ENCODE data around the gene GINS2.

GINS2 gene

GRCh38 chr16:85637808-85638647 is 50.7 kb downstream of the GINS2 start:
- no peak for DNase-seq

GRCh38 chr16:85637061-85637807 is 51.5 kb downstream of the GINS2 start:
- no peak for DNase-seq

- no peak for DNase-seq
Observed at GRCh38 chr16:85636234-85636812, 52.4 kb downstream of the GINS2 start.

- no peak for DNase-seq
Observed at GRCh38 chr16:85635545-85636140, 53.1 kb downstream of the GINS2 start.

- no peak for DNase-seq
Observed at GRCh38 chr16:85634747-85635544, 53.8 kb downstream of the GINS2 start.

- DNase-seq, result no peak
Observed at GRCh38 chr16:85633888-85634287, 54.9 kb downstream of the GINS2 start.

- DNase-seq, result no peak
Observed at GRCh38 chr16:85633438-85633743, 55.4 kb downstream of the GINS2 start.

- DNase-seq, result no peak
Observed at GRCh38 chr16:85632709-85633437, 55.9 kb downstream of the GINS2 start.

GRCh38 chr16:85631802-85632393 is 56.9 kb downstream of the GINS2 start:
- DNase-seq, result no peak

GRCh38 chr16:85631230-85631629 is 57.5 kb downstream of the GINS2 start:
- DNase-seq, result no peak

- no peak for DNase-seq
Observed at GRCh38 chr16:85629853-85630252, 58.9 kb downstream of the GINS2 start.

GRCh38 chr16:85629326-85629725 is 59.4 kb downstream of the GINS2 start:
- no peak for DNase-seq

GRCh38 chr16:85628645-85629044 is 60.1 kb downstream of the GINS2 start:
- no peak for DNase-seq

GRCh38 chr16:85628265-85628556 is 60.5 kb downstream of the GINS2 start:
- DNase-seq, result no peak

GRCh38 chr16:85627526-85628264 is 61.1 kb downstream of the GINS2 start:
- no peak for DNase-seq

GRCh38 chr16:85627089-85627488 is 61.7 kb downstream of the GINS2 start:
- no peak for DNase-seq
